ENCODE measurements around the gene FARSB. TPM values are rescaled to one million over a fixed set of nuclear protein-coding genes. Genes with fewer than 3 reads are reported as not detected.

The FARSB gene
- 24.7 and 26.1 TPM in 2 replicates for polyA plus RNA-seq (2013)

DNA sequence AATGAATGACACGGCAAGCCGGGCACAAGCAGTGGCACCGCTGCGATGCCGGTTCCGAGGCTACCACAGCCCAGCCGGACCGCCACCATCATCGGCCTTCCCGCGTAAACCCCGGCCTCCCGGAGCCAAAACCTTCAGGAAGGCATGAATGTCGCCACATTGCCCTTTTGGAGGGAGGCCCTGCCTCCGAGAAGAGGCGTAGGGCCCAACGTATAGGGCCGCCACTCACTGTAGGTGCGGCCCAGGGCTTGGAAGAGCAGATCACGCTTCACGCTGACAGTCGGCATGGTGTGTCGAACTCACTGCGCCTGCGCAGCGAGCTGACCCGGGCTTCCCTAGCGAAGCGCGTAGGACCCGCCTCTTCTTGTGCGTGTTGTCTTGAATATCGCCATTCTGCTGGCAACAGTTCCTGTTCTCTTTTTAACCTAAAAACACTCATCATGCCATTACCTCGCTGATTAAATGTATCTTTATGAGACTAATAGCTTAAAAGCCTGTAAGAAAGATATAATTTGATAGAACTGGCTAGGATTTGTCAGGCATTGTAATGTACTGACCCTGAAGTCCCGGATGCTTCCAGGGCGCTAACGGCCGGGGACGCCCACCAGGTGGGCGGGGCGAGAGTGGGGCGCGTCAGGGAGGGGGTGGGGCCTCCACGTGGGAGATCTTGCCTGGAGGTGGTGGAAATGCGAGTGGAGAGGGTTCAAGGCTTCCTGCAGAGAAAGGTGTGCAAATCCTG, at the start of gene FARSB:
TSS of gene FARSB (minus strand) at position 306 of the 739 bp plus-strand sequence. CDS start at position 287, 19 bp downstream.
- peak within 1 kb of the TSS; percentile 76 for H3K18ac ChIP-seq (ENCODE audit: low read length)
- peak; percentile 95 to 99 for DNase-seq

DNA sequence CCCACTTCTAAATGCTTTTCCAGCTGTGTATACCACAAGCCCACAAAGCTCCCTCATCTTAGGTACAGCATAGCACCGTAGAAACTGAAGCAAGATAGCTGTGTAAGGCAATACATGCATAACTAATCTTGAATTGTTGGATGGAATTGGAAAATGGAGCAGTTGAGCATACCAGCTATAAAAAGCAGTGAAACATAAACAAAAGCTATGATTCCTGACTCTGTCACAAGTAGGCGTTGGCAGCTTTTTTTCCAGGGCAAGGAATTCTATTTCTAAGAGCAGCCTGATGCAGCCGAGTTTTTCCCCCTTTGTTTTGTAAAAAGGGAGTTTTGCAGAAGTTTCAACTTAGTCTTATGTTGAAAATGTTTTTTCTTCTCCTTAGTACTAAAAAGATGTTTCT, 48.0 kb upstream of the FARSB start:
- Histone ChIP-seq H4K91ac (ENCODE audit: low read depth, low read length) (no peak overlapping the region), H4K8ac (ENCODE audit: low read depth, low read length) (no peak overlapping the region), H4K12ac (ENCODE audit: low read depth, low read length) (no peak overlapping the region), H2AK5ac (ENCODE audit: low read length) (no peak overlapping the region), H2AFZ (ENCODE audit: insufficient read depth, low read length, poor library complexity) (no peak overlapping the region), H3K23ac (ENCODE audit: low read length) (no peak overlapping the region), H2BK12ac (ENCODE audit: low read length) (no peak overlapping the region), H2BK5ac (ENCODE audit: low read depth, low read length, poor library complexity) (no peak overlapping the region), H3K9ac (ENCODE audit: low read length) (no peak overlapping the region), H3K4ac (ENCODE audit: low read depth, low read length) (no peak overlapping the region), H3K36me3 (ENCODE audit: control insufficient read depth in 1 of 2, insufficient read depth in 2 of 2, low read length in 2 of 2) (no peaks in the 10 kb centered on the region), H3K79me1 (ENCODE audit: low read length) (no peaks in the 10 kb centered on the region), H3K9me3 (ENCODE audit: insufficient read depth, low read depth, low read length) (no peaks in the 10 kb centered on the region), H3K27me3 (ENCODE audit: insufficient read depth, low read length) (no peaks in the 10 kb centered on the region), H3K79me2 (ENCODE audit: control insufficient read depth, insufficient read depth, low read length, poor library complexity) (no peaks in the 10 kb centered on the region), H3K4me1 (ENCODE audit: control insufficient read depth in 1 of 2, insufficient read depth in 2 of 2, low read length in 2 of 2) (peaks cover 4% of the 10 kb centered on the region in 2 experiments), H3K27ac (ENCODE audit: low read depth, low read length) (no peak overlapping the region), H3K4me2 (ENCODE audit: low read length) (no peak overlapping the region), H2BK120ac (ENCODE audit: insufficient read depth, low read length, poor library complexity) (no peak overlapping the region), H3K18ac (ENCODE audit: low read length) (no peak overlapping the region), H3K4me3 (ENCODE audit: low read depth, low read length) (no peak overlapping the region), H3K14ac (ENCODE audit: low read length) (no peak overlapping the region)
- no peak for DNase-seq
- no CpG with 5 or more reads among the region's 3 CpGs for WGBS (ENCODE audit: extremely low coverage, insufficient coverage, insufficient read length)

More for the DNA sequence above, at the start of gene FARSB:
- Histone ChIP-seq H3K4me3 (ENCODE audit: low read depth, low read length) (peak within 1 kb of the TSS; percentile 100), H3K4ac (ENCODE audit: low read depth, low read length) (peak within 1 kb of the TSS; percentile 85), H3K27me3 (ENCODE audit: insufficient read depth, low read length) (no peaks in the 10 kb centered on the region), H2BK120ac (ENCODE audit: insufficient read depth, low read length, poor library complexity) (no peak within 1 kb of the TSS), H3K9me3 (ENCODE audit: insufficient read depth, low read depth, low read length) (no peaks in the 10 kb centered on the region), H3K79me2 (ENCODE audit: control insufficient read depth, insufficient read depth, low read length, poor library complexity) (peaks cover 8% of the 10 kb centered on the region), H3K4me1 (ENCODE audit: control insufficient read depth in 1 of 2, insufficient read depth in 2 of 2, low read length in 2 of 2) (peaks cover 2 to 3% of the 10 kb centered on the region in 2 experiments), H3K36me3 (ENCODE audit: control insufficient read depth in 1 of 2, insufficient read depth in 2 of 2, low read length in 2 of 2) (no peaks in the 10 kb centered on the region), H3K79me1 (ENCODE audit: low read length) (peaks cover 7% of the 10 kb centered on the region), H3K23ac (ENCODE audit: low read length) (no peak within 1 kb of the TSS), H4K8ac (ENCODE audit: low read depth, low read length) (peak within 1 kb of the TSS; percentile 75), H3K4me2 (ENCODE audit: low read length) (peak within 1 kb of the TSS; percentile 92), H3K14ac (ENCODE audit: low read length) (peak within 1 kb of the TSS; percentile 22), H4K12ac (ENCODE audit: low read depth, low read length) (peak within 1 kb of the TSS; percentile 19), H2AK5ac (ENCODE audit: low read length) (peak within 1 kb of the TSS; percentile 51), H2AFZ (ENCODE audit: insufficient read depth, low read length, poor library complexity) (peak within 1 kb of the TSS; percentile 46), H3K9ac (ENCODE audit: low read length) (peak within 1 kb of the TSS; percentile 100), H2BK5ac (ENCODE audit: low read depth, low read length, poor library complexity) (no peak within 1 kb of the TSS), H4K91ac (ENCODE audit: low read depth, low read length) (peak within 1 kb of the TSS; percentile 28), H3K27ac (ENCODE audit: low read depth, low read length) (peak within 1 kb of the TSS; percentile 26), H2BK12ac (ENCODE audit: low read length) (no peak within 1 kb of the TSS)
- WGBS (ENCODE audit: extremely low coverage, insufficient coverage, insufficient read length), result no CpG with 5 or more reads among the region's 45 CpGs

GRCh38 chr2:222703091-222703490, 47.2 kb upstream of the FARSB start:
- Histone ChIP-seq H3K36me3 (ENCODE audit: control insufficient read depth in 1 of 2, insufficient read depth in 2 of 2, low read length in 2 of 2) (no peaks in the 10 kb centered on the region), H3K27ac (ENCODE audit: low read depth, low read length) (no peak overlapping the region), H3K9me3 (ENCODE audit: insufficient read depth, low read depth, low read length) (no peaks in the 10 kb centered on the region), H3K79me1 (ENCODE audit: low read length) (no peaks in the 10 kb centered on the region), H2AFZ (ENCODE audit: insufficient read depth, low read length, poor library complexity) (no peak overlapping the region), H3K79me2 (ENCODE audit: control insufficient read depth, insufficient read depth, low read length, poor library complexity) (no peaks in the 10 kb centered on the region), H2BK5ac (ENCODE audit: low read depth, low read length, poor library complexity) (no peak overlapping the region), H3K18ac (ENCODE audit: low read length) (no peak overlapping the region), H3K9ac (ENCODE audit: low read length) (no peak overlapping the region), H3K14ac (ENCODE audit: low read length) (no peak overlapping the region), H4K12ac (ENCODE audit: low read depth, low read length) (no peak overlapping the region), H3K4me3 (ENCODE audit: low read depth, low read length) (no peak overlapping the region), H2BK12ac (ENCODE audit: low read length) (no peak overlapping the region), H3K23ac (ENCODE audit: low read length) (no peak overlapping the region), H3K27me3 (ENCODE audit: insufficient read depth, low read length) (no peaks in the 10 kb centered on the region), H4K91ac (ENCODE audit: low read depth, low read length) (no peak overlapping the region), H4K8ac (ENCODE audit: low read depth, low read length) (no peak overlapping the region), H2AK5ac (ENCODE audit: low read length) (no peak overlapping the region), H3K4me1 (ENCODE audit: control insufficient read depth in 1 of 2, insufficient read depth in 2 of 2, low read length in 2 of 2) (peaks cover 4% of the 10 kb centered on the region in 2 experiments), H3K4me2 (ENCODE audit: low read length) (no peak overlapping the region), H2BK120ac (ENCODE audit: insufficient read depth, low read length, poor library complexity) (no peak overlapping the region), H3K4ac (ENCODE audit: low read depth, low read length) (no peak overlapping the region)
- DNase-seq, result no peak
- WGBS (ENCODE audit: extremely low coverage, insufficient coverage, insufficient read length), result no CpG with 5 or more reads among the region's 2 CpGs

- no peak overlapping the region for H3K4ac ChIP-seq (ENCODE audit: low read depth, low read length)
- no peak overlapping the region for H2AFZ ChIP-seq (ENCODE audit: insufficient read depth, low read length, poor library complexity)
- H3K23ac ChIP-seq (ENCODE audit: low read length), result no peak overlapping the region
- H3K14ac ChIP-seq (ENCODE audit: low read length), result no peak overlapping the region
- no peaks in the 10 kb centered on the region for H3K27me3 ChIP-seq (ENCODE audit: insufficient read depth, low read length)
- H3K9me3 ChIP-seq (ENCODE audit: insufficient read depth, low read depth, low read length), result no peaks in the 10 kb centered on the region
- no peak overlapping the region for H3K9ac ChIP-seq (ENCODE audit: low read length)
- no peak for DNase-seq
- no peaks in the 10 kb centered on the region for H3K4me1 ChIP-seq (ENCODE audit: control insufficient read depth in 1 of 2, insufficient read depth in 2 of 2, low read length in 2 of 2)
- H3K4me2 ChIP-seq (ENCODE audit: low read length), result no peak overlapping the region
- H3K4me3 ChIP-seq (ENCODE audit: low read depth, low read length), result no peak overlapping the region
- H2BK12ac ChIP-seq (ENCODE audit: low read length), result no peak overlapping the region
- no peak overlapping the region for H2BK120ac ChIP-seq (ENCODE audit: insufficient read depth, low read length, poor library complexity)
- H3K79me1 ChIP-seq (ENCODE audit: low read length), result no peaks in the 10 kb centered on the region
- no CpG with 5 or more reads among the region's 5 CpGs for WGBS (ENCODE audit: extremely low coverage, insufficient coverage, insufficient read length)
- no peak overlapping the region for H3K18ac ChIP-seq (ENCODE audit: low read length)
- H3K79me2 ChIP-seq (ENCODE audit: control insufficient read depth, insufficient read depth, low read length, poor library complexity), result no peaks in the 10 kb centered on the region
- H3K36me3 ChIP-seq (ENCODE audit: control insufficient read depth in 1 of 2, insufficient read depth in 2 of 2, low read length in 2 of 2), result no peaks in the 10 kb centered on the region
- no peak overlapping the region for H3K27ac ChIP-seq (ENCODE audit: low read depth, low read length)
- H4K91ac ChIP-seq (ENCODE audit: low read depth, low read length), result no peak overlapping the region
- H4K12ac ChIP-seq (ENCODE audit: low read depth, low read length), result no peak overlapping the region
- no peak overlapping the region for H2AK5ac ChIP-seq (ENCODE audit: low read length)
- H4K8ac ChIP-seq (ENCODE audit: low read depth, low read length), result no peak overlapping the region
- no peak overlapping the region for H2BK5ac ChIP-seq (ENCODE audit: low read depth, low read length, poor library complexity)
These were observed 45.8 kb upstream of the FARSB start for GRCh38 chr2:222701721-222702131.

All from trophoblast cell (in vitro differentiated cells and primary cell).